Muscle of leg (tissue), 11 donors: ENCODE results near the gene ERAS. TPM values are rescaled to one million over a fixed set of nuclear protein-coding genes. Genes with fewer than 3 reads are reported as not detected.
"Not testable (repeated sequence)": the region's sequence is repeated elsewhere in the genome, so short reads cannot be mapped to it uniquely, and the experiment has no call there.

Experiments
- DNase-seq: peaks from one replicate; pipeline ENCODE4 v3.0.0; 2013
- H3K27ac ChIP-seq: one replicate; pipeline ENCODE4 v1.5.1; 2013; ENCODE audit warnings: mild to moderate bottlenecking, low read length, control low read depth
- H3K27me3 ChIP-seq: one replicate; pipeline ENCODE4 v1.6.1; 2013; ENCODE audit warnings: low read length; ENCODE audit not compliant: control insufficient read depth, insufficient read depth
- H3K36me3 ChIP-seq: one replicate; pipeline ENCODE4 v1.6.1; 2013; ENCODE audit warnings: low read length; ENCODE audit not compliant: control insufficient read depth, insufficient read depth
- H3K4me1 ChIP-seq: one replicate; pipeline ENCODE4 v1.6.1; 2013; ENCODE audit warnings: low read length; ENCODE audit not compliant: control insufficient read depth, insufficient read depth
- H3K4me3 ChIP-seq: one replicate; pipeline ENCODE4 v1.5.1; 2013; ENCODE audit warnings: low read length, control low read depth
- H3K9me3 ChIP-seq: replicated peaks from 2 replicates; pipeline ENCODE4 v1.6.1; 2013; ENCODE audit warnings: low read depth, low read length; ENCODE audit not compliant: control insufficient read depth
- WGBS: methylation state at CpG from one replicate; pipeline ENCODE4 v1.1.5; 2013; ENCODE audit warnings: missing lambda C conversion rate; ENCODE audit not compliant: insufficient coverage; 5-methylcytosine and 5-hydroxymethylcytosine counted together
- polyA plus RNA-seq, 8 donors: library from polyadenylated mRNA; unstranded; fragments of 120-200 nt; gene quantifications; one replicate each; pipeline versions ENCODE4 v1.2.1 to v1.2.3, GENCODE V29; 2013; ENCODE audit warnings: inconsistent platforms in 1 of 8, low replicate concordance in 1 of 8; ENCODE audit not compliant: insufficient read length in 8 of 8, insufficient read depth in 1 of 8
- total RNA-seq: library from RNA; stranded (reverse); fragments of 120-200 nt; gene quantifications from one replicate; pipeline ENCODE4 v1.2.4, GENCODE V29; 2013

The ERAS gene
- total and polyA plus RNA-seq, 9 donors = 0.10 TPM; not detected in 8

DNA sequence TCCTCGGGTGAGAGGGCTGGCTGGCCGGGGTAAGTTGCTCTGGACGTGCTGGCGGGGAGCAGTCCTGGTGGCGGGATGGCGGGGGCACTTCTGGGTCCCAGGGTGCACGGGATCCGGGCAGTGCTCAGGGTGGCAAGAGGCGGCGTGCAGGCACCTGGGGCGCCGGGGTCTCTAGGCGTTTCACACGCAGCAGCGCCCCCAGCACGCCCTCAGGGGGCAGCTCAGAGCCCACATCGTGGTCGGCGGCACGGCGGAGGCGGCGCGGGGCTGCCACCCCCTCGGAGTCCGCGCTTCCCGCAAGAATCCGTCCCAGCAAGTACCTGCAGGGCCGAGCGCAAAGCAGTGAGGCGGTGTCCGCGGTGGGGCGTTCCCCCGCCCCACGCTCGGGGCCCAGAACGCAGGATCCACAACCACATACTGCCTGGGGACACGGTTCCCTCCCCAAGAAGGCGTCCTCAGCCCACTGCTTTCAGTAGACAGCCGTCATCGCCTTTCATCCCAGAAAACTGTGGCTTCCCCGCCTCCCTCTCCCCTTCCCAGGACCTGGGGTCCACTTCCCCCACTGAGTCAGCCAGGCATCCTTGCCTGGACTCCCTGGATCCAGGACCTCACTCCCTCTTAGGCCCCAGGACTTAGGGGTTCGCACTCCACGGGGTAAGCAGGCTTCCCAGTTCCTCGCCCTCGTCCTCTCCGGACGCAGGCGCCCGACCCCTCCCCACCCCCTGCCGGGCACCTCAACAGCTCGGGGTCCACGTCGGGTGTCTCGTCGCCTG, 5.0 kb downstream of the ERAS start:
- H3K27me3 ChIP-seq = peaks cover 67% of the 10 kb centered on the region
- H3K36me3 ChIP-seq = no peaks in the 10 kb centered on the region
- H3K27ac ChIP-seq = no peak overlapping the region
- no peak overlapping the region for H3K4me3 ChIP-seq
- no peaks in the 10 kb centered on the region for H3K4me1 ChIP-seq
- DNase-seq = no peak
- 27% methylated on average over 54 of the region's 58 CpGs for WGBS
- H3K9me3 ChIP-seq = peaks cover 5% of the 10 kb centered on the region

DNA sequence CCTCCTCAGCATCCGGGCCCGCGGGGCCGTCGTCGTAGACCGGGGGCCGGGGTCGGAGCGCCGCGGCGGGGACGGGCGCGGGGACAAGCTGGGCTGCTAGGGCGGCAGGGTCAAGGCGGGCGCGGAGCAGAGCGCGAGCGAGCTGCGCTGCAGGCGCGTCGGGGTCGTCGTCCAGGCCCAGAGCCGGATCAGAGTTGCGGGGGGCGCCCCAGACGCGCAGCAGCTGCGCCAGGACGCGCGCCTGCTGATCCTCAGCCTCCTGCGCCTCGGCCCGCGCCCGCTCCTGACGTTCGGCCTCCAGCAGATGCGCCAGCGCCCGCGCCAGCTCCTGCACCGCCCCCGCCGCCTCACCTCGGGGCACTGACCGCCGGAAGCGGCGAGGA, 5.6 kb downstream of the ERAS start:
- Histone ChIP-seq H3K4me1 (no peaks in the 10 kb centered on the region), H3K9me3 (peaks cover 5% of the 10 kb centered on the region), H3K36me3 (no peaks in the 10 kb centered on the region), H3K27me3 (peaks cover 66% of the 10 kb centered on the region), H3K27ac (no peak overlapping the region), H3K4me3 (no peak overlapping the region)
- no peak for DNase-seq
- 33% methylated on average over 57 of the region's 57 CpGs for WGBS

DNA sequence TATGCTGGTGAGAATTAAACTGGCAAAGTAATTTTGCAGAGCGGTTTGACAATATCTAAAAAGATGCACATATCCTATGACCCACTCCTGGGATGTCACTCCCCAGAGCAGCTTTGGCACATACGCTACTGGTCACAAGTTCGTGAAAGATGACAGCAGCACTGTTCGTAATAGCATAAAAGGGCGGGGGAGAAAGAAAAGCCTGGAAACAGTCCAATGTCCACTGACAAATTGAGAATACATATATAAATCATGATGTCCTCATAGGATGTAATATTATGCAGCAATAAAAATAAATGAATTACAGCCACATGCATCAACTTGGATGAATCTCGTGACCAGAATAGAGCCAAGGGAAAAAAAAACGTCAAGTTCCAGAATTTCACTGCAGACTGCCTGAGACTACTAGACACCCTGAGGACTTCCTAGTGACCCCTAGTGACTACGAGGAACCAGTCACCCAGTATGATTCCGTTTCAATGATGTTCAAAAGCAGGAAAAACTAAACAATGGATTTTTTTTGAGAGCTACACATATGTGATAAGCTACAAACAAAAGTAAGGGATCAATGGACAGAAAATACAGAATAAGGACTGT, 7.3 kb downstream of the ERAS start:
- Histone ChIP-seq H3K4me3 (no peak overlapping the region), H3K36me3 (no peaks in the 10 kb centered on the region), H3K4me1 (no peaks in the 10 kb centered on the region), H3K27ac (no peak overlapping the region), H3K9me3 (peaks cover 2% of the 10 kb centered on the region), H3K27me3 (peaks cover 58% of the 10 kb centered on the region)
- WGBS = 17% methylated on average over 2 of the region's 9 CpGs
- no peak for DNase-seq

DNA sequence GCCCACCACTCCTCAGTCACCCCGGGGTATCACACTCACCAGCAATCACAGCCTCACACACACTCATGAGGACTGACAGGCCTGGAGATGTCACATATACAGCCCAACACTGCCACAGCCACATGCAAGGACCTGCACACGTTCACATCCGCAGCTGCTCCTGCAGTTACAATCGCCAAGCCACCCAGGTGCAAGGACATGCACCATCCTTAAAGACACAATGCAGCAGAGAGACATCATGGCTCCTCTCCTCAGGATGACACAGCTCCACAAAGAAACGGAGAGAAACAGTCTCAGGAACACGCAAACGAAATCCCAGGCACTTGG, 8.0 kb downstream of the ERAS start:
- H3K27me3 ChIP-seq = peaks cover 56% of the 10 kb centered on the region
- no peak overlapping the region for H3K4me3 ChIP-seq
- peaks cover 2% of the 10 kb centered on the region for H3K9me3 ChIP-seq
- H3K36me3 ChIP-seq = no peaks in the 10 kb centered on the region
- H3K4me1 ChIP-seq = no peaks in the 10 kb centered on the region
- no peak for DNase-seq
- H3K27ac ChIP-seq = no peak overlapping the region
- WGBS = 33% methylated on average over 4 of the region's 7 CpGs

DNA sequence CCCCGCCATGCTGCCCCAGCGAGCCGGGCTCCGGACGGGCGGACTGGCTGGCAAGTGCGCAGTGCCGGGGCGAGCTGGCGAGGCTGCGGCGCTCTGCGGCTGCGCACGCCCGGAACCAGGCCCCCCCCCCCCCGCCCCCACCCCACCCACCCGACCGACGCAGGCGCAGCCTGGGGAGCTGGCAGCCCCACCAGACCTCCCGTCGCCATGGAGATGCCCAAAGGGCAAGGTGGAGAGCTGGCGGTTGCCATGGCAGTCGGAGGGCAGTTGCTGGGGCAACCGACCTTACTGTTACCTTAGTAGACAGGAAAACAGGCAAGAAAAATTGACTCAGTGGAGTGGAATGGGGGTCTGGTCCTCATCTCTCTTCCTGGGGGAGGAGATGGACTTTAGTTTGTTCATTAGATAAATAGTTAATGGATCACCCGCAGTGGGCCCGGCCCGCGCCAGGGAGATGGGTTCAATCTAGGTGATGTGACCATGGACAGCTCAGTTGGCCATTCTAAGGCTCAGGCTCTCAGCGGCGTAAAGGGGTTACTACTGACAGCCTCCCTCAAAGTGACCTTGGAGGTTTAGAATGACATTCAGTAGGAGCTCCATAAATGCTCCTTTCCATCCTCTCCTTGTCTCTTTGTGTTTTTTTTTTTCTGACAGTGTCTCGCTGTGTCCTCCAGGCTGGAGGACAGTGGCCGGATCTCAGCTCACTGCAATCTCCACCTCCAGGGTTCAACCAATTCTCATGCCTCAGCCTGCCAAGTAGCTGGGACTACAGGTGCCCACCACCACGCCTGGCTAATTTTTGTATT, 9.4 kb downstream of the ERAS start, which contains the start of gene PCSK1N:
TSS of gene PCSK1N (minus strand) at position 87 of the 806 bp plus-strand sequence. CDS start at position 9, 78 bp downstream.
- no peak within 1 kb of the TSS for H3K4me3 ChIP-seq
- H3K4me1 ChIP-seq = no peaks in the 10 kb centered on the region
- no peaks in the 10 kb centered on the region for H3K9me3 ChIP-seq
- H3K27ac ChIP-seq = no peak within 1 kb of the TSS
- H3K36me3 ChIP-seq = no peaks in the 10 kb centered on the region
- peaks cover 46% of the 10 kb centered on the region for H3K27me3 ChIP-seq
- 60% methylated on average over 8 of the region's 35 CpGs for WGBS
- DNase-seq = no peak

DNA sequence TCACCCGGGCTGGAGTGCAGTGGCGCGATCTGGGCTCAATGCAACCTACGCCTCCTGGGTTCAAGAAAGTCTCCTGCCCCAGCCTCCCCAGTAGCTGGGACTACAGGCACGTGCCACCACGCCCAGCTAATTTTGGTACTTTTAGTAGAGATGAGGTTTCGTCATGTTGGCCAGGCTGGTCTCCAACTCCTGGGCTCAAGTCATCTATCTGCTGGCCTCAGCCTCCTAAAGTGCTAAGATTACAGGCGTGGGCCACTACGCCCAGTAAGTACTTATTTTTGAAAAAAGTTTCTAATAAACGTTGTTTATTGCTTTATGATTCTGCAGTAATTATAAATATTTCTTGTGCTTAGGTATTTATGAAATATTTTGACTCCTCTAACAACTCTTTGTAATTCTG, 13.4 kb downstream of the ERAS start:
- Histone ChIP-seq H3K36me3 (no peaks in the 10 kb centered on the region), H3K4me1 (no peaks in the 10 kb centered on the region), H3K9me3 (no peaks in the 10 kb centered on the region), H3K4me3 (no peak overlapping the region), H3K27me3 (peaks cover 19% of the 10 kb centered on the region), H3K27ac (no peak overlapping the region)
- DNase-seq = no peak
- 89% methylated on average over 7 of the region's 10 CpGs for WGBS

DNA sequence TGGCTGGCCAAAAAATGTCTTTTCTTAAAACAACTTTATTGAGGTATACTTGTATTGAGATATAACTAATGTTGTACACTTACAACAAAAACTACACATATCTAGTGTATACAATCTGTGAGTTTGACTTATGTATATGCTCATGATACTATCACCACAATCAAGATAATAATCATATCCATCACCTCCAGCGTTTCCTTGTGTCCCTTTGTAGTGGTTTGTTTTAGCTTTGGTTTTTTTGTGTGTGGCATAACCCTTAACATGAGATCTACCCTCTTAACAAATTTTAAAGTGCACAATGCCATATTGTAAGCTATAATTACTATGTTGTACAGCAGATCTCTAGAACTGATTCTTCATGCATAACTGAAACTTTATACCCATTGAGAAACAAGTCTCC, 22.5 kb downstream of the ERAS start:
- Histone ChIP-seq H3K4me3 (no peak overlapping the region), H3K4me1 (no peaks in the 10 kb centered on the region), H3K36me3 (no peaks in the 10 kb centered on the region), H3K9me3 (no peaks in the 10 kb centered on the region), H3K27ac (no peak overlapping the region), H3K27me3 (peaks cover 2% of the 10 kb centered on the region)
- DNase-seq = no peak
- WGBS = no CpG with 5 or more reads among the region's 1 CpG

DNA sequence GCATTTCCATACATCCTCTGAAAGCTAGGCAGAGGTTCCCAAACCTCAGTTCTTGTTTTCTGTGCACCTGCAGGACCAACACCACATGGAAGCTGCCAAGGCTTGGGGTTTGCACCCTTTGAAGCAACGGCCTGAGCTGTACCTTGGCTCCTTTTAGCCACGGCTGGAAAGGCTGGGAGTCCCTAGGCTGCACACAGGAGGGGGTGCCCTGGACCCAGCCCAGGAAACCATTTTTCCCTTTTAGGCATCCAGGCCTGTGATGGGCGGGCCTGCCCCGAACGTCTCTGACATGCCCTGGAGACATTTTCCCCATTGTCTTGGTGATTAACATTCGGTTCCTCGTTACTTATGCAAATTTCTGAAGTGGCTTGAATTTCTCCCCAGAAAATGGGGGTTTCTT, 26.5 kb downstream of the ERAS start:
- 63% methylated on average over 6 of the region's 7 CpGs for WGBS
- no peaks in the 10 kb centered on the region for H3K9me3 ChIP-seq
- DNase-seq = no peak
- no peaks in the 10 kb centered on the region for H3K36me3 ChIP-seq
- no peak overlapping the region for H3K27ac ChIP-seq
- no peak overlapping the region for H3K4me3 ChIP-seq
- no peaks in the 10 kb centered on the region for H3K4me1 ChIP-seq
- H3K27me3 ChIP-seq = peaks cover 2% of the 10 kb centered on the region

DNA sequence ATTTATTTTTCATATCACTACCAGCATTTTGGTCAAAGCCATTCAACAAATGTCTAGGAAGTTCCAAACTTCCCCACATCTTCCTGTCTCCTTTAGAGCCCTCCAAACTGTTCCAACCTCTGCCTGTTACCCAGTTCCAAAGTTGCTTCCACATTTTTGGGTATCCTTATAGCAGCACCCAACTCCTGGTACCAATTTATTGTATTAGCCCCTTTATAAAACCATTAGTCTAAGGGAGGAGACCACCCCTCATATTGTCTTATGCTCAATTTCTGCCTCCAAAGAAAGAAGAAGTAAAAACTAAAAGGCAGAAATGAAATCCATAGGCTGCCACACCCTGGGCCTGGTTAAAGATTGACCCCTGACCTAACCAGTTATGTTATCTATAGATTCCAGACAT, 27.2 kb downstream of the ERAS start:
- not testable (repeated sequence) for H3K4me3 ChIP-seq, H3K9me3 ChIP-seq, DNase-seq, H3K4me1 ChIP-seq, H3K27me3 ChIP-seq, H3K27ac ChIP-seq, H3K36me3 ChIP-seq

DNA sequence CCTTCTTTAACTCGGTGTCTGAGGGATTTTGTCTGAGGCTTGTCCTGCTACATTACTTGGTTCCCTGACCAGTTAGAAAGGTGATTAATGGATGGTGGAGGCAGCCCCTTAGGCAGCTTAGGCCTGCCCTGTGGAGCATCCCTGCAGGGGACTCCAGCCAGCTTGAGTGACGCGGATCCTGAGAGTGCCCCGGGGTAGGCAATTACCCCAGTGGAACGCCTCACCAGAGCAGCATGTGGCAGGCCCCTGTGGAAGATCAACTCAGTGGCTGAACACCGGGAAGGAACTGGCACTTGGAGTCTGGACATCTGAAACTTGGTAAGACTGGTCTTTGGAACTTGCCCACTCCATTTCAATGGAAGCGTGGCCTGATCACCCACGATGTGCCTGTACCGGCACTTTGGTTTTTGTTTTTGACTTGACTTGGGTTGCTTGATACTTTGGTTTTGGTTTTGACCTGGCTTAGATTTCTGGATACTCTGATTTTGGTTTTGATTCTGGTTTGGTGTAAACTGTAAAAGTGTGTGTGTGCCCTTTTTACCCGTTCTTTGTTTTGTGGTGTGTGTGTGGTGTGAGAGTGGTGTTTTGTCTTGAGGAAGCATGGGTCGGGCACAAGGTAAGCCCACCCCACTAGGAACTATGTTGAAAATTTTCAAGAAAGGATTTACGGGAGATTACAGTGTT, 27.9 kb downstream of the ERAS start:
- not testable (repeated sequence) for H3K27ac ChIP-seq, H3K27me3 ChIP-seq, H3K4me1 ChIP-seq, H3K4me3 ChIP-seq, H3K9me3 ChIP-seq, DNase-seq, H3K36me3 ChIP-seq
- WGBS = 92% methylated on average over 7 of the region's 12 CpGs
